ENCODE measurements around the gene KCNK16.

DNA sequence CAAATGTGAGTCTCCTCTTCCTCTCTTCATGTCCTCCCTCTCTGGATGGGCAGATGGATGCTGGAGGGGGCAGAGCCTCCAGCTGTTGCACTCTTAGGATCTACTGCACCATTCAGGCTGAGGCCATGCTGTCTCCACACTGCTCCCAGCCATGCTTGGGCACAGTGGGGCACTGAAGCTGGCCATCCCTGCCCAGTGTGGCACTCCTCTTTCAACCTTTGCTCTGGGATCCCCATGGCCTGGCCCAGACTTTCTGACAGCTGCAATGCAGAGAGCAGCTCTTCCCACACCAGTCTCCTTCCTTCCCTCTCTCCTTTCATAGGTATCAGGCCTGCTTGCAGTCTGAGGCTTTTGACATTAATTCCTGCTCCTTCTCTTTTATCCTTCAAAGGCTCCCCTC lies 17.6 kb downstream of the KCNK16 start:
- TF ChIP-seq, protein P1, sequence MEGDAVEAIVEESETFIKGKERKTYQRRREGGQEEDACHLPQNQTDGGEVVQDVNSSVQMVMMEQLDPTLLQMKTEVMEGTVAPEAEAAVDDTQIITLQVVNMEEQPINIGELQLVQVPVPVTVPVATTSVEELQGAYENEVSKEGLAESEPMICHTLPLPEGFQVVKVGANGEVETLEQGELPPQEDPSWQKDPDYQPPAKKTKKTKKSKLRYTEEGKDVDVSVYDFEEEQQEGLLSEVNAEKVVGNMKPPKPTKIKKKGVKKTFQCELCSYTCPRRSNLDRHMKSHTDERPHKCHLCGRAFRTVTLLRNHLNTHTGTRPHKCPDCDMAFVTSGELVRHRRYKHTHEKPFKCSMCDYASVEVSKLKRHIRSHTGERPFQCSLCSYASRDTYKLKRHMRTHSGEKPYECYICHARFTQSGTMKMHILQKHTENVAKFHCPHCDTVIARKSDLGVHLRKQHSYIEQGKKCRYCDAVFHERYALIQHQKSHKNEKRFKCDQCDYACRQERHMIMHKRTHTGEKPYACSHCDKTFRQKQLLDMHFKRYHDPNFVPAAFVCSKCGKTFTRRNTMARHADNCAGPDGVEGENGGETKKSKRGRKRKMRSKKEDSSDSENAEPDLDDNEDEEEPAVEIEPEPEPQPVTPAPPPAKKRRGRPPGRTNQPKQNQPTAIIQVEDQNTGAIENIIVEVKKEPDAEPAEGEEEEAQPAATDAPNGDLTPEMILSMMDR (IDR thresholded peaks at IDR 0.05) = no peak
- TF ChIP-seq POLR2A (IDR thresholded peaks at IDR 0.05) = no peak
